ENCODE measurements around the gene SGMS1.

GRCh38 chr10:50512214-50512595, 111.6 kb downstream of the SGMS1 start:
- TF ChIP-seq, protein P1, sequence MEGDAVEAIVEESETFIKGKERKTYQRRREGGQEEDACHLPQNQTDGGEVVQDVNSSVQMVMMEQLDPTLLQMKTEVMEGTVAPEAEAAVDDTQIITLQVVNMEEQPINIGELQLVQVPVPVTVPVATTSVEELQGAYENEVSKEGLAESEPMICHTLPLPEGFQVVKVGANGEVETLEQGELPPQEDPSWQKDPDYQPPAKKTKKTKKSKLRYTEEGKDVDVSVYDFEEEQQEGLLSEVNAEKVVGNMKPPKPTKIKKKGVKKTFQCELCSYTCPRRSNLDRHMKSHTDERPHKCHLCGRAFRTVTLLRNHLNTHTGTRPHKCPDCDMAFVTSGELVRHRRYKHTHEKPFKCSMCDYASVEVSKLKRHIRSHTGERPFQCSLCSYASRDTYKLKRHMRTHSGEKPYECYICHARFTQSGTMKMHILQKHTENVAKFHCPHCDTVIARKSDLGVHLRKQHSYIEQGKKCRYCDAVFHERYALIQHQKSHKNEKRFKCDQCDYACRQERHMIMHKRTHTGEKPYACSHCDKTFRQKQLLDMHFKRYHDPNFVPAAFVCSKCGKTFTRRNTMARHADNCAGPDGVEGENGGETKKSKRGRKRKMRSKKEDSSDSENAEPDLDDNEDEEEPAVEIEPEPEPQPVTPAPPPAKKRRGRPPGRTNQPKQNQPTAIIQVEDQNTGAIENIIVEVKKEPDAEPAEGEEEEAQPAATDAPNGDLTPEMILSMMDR (IDR thresholded peaks at IDR 0.05; ENCODE audit: low read depth, low read length, poor library complexity, severe bottlenecking): no peak
- TF ChIP-seq EZH2phosphoT487 (IDR thresholded peaks at IDR 0.05; ENCODE audit: borderline replicate concordance, low read length): no peak

All from DOHH2 (cell line).